HG02870 (cell line): Measurements from ENCODE around the gene FAM47E.
"Not testable (repeated sequence)": the region's sequence is repeated elsewhere in the genome, so short reads cannot be mapped to it uniquely, and the experiment has no call there.

Experiments
- ATAC-seq: cut with Tn5 transposase; IDR thresholded peaks from one replicate; pipeline ENCODE4 v1.9.1; 2021; ENCODE audit warnings: mild to moderate bottlenecking, moderate library complexity; ENCODE audit not compliant: unreplicated experiment

Gene FAM47E

GRCh38 chr4:76224171-76224570 is 27.4 kb upstream of the FAM47E start:
- ATAC-seq, result no peak

GRCh38 chr4:76226418-76226817 is 25.1 kb upstream of the FAM47E start:
- ATAC-seq, result no peak

GRCh38 chr4:76232681-76233080 is 18.8 kb upstream of the FAM47E start:
- no peak for ATAC-seq

DNA sequence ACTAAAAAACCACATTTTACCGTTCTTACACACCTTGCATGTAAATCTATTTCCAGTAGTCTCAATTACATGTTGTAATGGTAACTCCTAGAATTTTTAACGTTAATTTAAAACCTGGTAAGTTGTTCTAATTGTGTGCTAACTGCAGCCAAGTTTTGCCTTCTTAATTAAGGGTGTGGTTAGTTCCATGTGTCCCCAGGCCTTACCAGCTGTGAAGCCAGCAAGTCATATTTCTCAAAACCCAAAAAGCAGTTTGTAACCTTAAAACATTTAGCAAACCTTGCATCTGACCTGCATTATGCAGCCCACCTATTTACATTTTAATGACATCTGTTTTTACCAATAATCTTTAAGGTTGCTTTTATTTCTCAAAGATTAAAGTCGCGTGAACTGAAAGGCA is 18.4 kb upstream of the FAM47E start:
- no peak for ATAC-seq

- ATAC-seq, result no peak
Measured at GRCh38 chr4:76233529-76233928, 18.0 kb upstream of the FAM47E start.

GRCh38 chr4:76233967-76234678 is 17.4 kb upstream of the FAM47E start:
- no peak for ATAC-seq

GRCh38 chr4:76234679-76235044 is 16.9 kb upstream of the FAM47E start:
- ATAC-seq, result no peak

DNA sequence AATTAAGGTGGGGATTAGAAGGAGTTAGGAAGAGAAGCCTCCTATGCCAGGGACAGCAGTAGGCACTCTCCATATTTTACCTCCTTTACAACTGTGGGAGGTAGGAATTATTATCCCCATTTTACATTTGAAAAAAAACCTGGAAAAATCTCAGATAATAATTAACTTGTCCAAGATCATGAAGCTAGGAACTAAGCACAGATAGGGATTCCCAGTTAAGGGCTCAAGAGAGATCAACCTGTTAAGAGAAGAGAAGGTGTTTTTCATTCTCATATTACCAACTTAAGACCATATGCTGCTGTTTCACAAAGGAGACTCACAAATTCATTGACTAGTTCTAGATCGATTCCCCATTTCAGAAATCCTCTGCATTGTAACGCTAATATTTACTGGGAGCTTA is 16.1 kb upstream of the FAM47E start:
- ATAC-seq, result no peak

DNA sequence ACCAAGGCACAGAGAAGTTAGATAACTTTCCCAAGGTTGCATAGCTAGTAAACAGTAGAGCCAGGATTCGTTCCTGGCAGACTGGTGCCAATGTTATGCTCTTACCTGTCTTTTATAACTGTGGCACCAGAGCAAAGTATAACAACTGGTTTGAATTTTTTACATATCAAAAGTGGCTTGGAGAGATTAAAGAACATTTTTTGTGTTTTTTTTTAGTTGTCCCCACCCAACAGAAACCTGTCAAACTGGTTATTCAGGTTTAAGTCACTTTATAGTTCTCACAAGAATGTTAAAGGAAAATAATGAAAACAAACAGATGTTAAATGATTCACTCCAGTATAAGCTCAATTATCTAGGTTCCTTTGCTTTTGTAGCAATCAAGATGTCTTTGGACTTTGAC is 15.6 kb upstream of the FAM47E start:
- no peak for ATAC-seq

- no peak for ATAC-seq
Measured at GRCh38 chr4:76238236-76238635, 13.3 kb upstream of the FAM47E start.

DNA sequence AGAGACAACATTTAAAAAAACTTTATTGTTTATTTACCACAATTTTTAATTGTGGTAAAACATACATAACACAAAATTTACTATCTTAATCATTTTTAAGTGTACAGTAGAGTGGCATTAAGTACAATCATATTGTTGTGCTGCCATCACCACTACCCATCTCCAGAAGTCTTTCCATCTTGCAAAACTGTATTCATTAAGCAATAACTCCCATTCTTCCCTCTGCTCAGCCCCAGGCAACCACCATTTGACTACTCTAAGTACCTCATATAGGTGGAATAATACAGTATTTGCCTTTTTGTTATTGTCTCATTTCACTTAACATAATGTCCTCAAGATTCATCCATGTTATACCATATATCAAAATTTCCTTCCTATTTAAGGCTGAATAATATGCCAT is 12.8 kb upstream of the FAM47E start:
- no peak for ATAC-seq

DNA sequence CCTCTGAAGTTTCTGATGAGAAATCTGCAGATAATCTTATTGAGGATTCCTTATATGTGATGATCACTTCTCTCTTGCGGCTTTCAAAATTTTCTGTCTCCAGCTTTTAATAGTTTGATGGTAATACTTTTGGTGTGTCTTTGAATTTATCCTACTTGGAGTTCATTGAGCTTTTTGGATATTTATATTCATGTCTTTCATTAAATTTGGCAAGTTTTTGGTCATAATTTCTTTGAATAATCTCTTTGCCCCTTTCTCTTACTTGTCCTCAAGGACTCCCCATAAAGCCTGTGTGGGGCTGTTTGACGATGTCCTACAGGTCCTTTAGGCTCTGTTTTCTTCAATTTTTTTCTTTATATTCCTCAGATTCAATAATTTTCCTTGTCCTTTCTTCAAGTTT is 11.3 kb upstream of the FAM47E start:
- no peak for ATAC-seq

GRCh38 chr4:76243877-76244276 is 7.6 kb upstream of the FAM47E start:
- ATAC-seq, result not testable (repeated sequence)

- ATAC-seq, result no peak
Measured at GRCh38 chr4:76246025-76246424, 5.5 kb upstream of the FAM47E start.

GRCh38 chr4:76246852-76247251 is 4.7 kb upstream of the FAM47E start:
- ATAC-seq, result no peak

- no peak for ATAC-seq
Measured at GRCh38 chr4:76250962-76251361, 559 bp upstream of the FAM47E start.

DNA sequence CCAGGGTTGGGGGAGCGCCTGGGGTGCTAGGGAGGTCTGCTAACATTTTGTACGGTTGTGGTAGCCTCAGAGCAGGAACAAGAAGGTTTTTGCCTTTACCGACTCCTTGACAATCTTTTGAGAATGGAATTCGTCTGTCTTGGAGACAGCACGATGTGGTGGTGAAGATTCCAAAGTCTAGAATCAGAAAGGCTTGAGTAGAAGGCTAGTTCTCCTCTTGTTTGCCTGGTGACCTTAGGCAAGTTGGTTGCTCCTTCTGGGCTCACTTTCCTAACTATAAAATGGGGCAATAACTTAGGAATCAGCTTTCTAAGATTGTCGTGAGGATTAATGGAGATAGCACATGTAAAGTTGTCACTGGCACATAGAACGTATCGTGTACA is 741 bp downstream of the FAM47E start:
- no peak for ATAC-seq

GRCh38 chr4:76253511-76253910 is 2.0 kb downstream of the FAM47E start:
- ATAC-seq, result no peak

DNA sequence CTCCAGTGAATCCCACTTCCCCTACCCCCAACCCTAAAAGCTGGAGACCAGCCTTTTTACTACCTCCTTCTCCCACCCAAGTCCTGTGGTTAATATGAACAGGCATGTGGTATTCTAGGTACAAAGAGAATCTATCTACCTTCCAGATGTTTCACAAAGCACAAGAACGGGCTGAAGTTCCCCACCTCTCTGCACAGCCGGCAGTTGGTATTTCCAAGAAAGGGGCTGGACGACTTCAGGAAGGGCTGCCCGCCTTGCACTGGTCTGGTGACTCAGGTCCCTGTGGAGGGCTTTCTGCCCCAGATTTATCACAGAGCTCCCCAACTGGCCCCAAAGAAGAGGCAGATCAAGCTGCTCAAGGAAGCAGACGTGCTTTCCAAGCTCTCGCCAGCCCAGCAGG is 4.5 kb downstream of the FAM47E start:
- ATAC-seq, result no peak

DNA sequence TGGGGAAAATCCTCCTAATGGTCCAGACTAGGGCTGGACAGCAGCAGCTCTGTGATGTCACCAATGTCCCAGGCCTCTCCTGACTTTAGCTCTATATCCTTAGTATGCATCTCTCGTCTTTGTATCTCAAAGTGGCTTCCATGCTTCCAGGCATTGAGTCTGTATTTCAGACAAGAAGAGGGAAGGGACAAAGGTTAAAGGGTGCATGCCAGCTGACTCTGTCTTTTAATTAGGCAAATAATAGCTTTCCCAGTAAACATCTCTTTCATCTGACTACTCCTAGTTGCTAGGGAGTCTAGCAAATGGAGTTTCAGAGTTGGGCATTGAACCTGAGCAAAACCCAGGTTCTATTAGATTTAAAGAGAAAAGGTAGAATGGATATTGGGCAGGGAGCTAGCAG is 5.4 kb downstream of the FAM47E start:
- ATAC-seq, result no peak

DNA sequence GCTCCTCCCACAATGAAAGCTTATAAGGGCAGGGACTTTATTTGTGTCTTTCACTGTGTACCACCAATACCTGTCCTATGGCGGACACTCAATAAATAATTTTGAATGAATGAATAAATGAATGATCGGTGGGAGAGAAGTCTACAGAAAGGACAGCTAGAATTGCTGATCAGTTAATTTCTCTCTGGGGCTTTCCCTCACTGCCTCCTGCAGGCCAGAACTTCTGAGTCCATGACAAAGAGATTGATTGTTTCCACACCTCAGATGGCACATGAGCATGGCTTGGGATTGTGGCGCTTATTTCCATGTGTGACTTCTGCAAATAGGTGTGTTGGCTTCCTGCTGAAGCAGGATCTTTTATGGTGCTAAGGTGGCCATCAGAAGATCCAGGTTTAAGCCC is 6.3 kb downstream of the FAM47E start:
- ATAC-seq, result no peak

GRCh38 chr4:76260571-76260970 is 9.1 kb downstream of the FAM47E start:
- no peak for ATAC-seq

GRCh38 chr4:76265631-76266218 is 14.2 kb downstream of the FAM47E start:
- ATAC-seq, result no peak
